ES-I3 (cell line): ENCODE measurements around the gene RHOA.
A peak's percentile ranks its signal among the peaks of the same experiment; 100 is the strongest.
"Not testable (repeated sequence)": the region's sequence is repeated elsewhere in the genome, so short reads cannot be mapped to it uniquely, and the experiment has no call there.

Source experiments
- H3K36me3 ChIP-seq: 2 replicates; pipeline ENCODE4 v1.6.1; 2013; ENCODE audit warnings: mild to moderate bottlenecking, low read length, control low read depth, moderate library complexity; ENCODE audit not compliant: insufficient read depth
- H3K4me1 ChIP-seq: 2 replicates; pipeline ENCODE4 v1.6.1; 2013; ENCODE audit warnings: mild to moderate bottlenecking, control low read depth, low read length; ENCODE audit not compliant: insufficient read depth
- H3K9ac ChIP-seq: 2 replicates; pipeline ENCODE4 v1.6.1; 2013; ENCODE audit warnings: low read depth, mild to moderate bottlenecking, low read length, moderate library complexity
- H3K9me3 ChIP-seq: 2 replicates; pipeline ENCODE4 v1.6.1; 2013; ENCODE audit warnings: mild to moderate bottlenecking, low read length, moderate library complexity; ENCODE audit not compliant: control insufficient read depth, insufficient read depth

Gene RHOA

DNA sequence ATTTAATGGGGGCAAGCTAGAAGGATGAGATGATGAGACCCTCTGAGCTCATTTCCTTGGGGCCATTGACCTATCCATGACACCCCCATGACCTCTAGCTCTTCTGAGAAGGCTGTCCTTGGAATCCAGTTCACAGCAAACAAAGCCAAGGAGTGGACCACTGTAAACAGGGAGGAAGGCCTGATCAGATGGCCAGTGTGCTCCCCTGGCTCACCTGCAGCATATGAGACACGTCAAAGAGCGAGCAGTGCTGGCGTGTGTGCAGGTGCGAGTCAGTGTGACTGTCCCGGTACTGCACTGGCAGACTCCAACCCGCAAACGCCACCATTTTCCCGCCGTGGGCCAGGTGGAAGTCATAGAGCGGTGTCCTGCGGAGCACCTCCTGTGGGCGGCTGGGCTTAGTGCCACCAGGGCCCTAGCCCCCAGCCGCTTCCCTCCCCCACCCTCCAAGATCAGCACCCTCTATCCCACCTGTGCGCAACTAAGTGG, 10.2 kb upstream of the RHOA start:
- H3K9ac ChIP-seq = peak overlapping the region; percentile 59
- no peaks in the 10 kb centered on the region; the same call in 1 of the 2 replicates for H3K36me3 ChIP-seq
- peaks cover 25% of the 10 kb centered on the region for H3K4me1 ChIP-seq
- H3K9me3 ChIP-seq = no peaks in the 10 kb centered on the region

DNA sequence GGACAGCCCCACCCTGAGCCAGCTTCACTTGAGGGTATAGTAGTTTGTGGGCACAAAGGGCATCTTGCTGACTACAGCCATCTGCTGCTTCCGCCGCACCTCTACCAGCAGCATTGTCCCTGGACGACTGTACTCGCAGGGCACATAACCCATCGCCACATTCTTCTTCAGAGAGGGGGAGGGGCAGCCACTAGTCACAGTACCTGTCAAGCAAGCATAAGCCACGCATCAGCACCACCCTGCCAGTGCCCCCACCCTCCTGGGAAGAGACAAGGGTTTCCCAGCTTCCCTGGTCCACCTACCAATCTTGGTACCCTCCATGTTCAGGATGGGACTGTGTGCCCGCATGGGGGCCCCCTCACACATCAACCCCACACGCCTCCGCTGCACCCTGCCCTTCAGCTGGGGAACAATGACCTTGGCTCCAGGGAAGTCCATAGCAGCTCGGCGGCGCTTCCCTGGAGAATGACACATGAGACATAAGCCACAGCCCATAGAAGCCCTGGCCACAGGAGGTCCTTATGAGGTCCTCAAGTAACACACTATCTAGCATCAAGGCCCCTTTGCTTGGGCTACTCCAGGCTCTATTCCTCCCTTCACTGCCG, 5.8 kb upstream of the RHOA start:
- Histone ChIP-seq H3K4me1 (peaks cover 26% of the 10 kb centered on the region), H3K36me3 (no peaks in the 10 kb centered on the region), H3K9me3 (no peaks in the 10 kb centered on the region), H3K9ac (no peak overlapping the region)

DNA sequence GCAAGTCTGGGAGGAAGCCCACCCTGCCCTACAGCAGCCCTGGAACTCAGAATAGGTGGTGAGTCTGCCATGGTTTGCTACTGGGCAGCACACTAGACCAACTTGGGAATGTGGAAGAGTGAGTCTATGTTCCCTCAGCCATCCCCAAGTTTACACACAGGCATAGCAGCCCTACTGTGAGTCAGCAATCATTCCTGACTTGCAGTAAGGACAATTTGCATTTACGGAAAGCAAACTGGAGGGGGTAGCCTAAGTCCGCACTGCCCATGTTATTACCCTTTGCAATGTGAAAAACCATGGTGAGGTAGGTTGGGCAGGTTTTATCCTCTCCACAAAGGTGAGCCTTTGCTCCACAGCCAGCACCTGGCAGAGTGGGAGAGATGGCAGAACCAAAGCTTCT, 5.1 kb upstream of the RHOA start:
- Histone ChIP-seq H3K36me3 (no peaks in the 10 kb centered on the region), H3K4me1 (peaks cover 25% of the 10 kb centered on the region), H3K9me3 (no peaks in the 10 kb centered on the region), H3K9ac (no peak overlapping the region)

DNA sequence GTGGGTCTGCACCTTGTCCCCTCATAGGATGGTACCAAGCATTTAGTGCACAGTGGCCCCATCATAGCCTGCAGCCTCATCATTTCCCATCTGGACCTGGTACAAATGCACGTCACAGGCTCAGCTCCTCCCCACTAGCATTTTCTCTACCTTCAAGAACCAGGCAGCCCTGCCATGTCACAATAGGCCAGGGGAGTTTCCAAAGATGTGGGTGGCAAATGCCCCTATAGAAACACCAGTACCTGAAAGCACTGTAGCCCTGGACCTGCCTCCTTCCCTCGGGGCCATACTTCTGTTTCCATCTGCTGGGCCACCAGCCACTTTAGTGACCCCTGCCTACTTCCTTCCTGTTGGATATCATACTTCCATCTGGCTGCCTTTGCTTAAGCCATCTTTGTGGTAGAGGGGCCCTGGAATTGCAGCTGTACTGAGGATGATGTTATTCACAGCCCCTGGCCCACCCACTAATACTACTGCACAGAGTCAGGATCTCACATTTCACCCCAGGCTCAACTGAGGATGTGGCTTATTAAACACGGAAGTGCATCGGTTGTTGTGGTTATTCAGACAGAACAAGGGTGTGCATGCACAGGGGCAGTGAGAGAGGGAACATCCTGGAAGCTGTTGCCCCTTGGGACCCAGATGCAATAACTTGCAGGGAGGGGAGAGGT, 4.3 kb upstream of the RHOA start:
- Histone ChIP-seq H3K36me3 (no peaks in the 10 kb centered on the region), H3K9ac (no peak overlapping the region), H3K4me1 (peaks cover 19% of the 10 kb centered on the region), H3K9me3 (no peaks in the 10 kb centered on the region)

DNA sequence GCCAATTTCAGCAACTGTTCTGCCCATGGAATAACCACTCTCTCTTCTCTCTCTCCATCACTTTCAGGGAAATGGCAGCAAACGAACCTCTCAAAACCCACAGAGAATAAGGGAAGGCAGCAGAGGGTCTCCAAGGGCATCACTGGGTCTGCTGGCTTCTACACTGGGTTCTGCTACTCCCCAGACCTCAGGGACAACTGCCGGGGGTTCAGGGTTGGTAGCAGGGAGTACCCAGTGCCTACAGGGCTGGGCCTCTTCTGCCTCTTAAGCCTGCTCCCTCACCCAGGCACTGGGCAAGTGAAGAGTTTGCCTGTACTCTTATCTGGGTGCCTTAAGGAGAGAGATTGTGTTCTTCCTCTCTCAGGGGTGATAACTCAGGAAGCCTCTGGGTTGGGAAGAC, 3.0 kb upstream of the RHOA start:
- H3K9ac ChIP-seq = no peak overlapping the region
- peaks cover 24% of the 10 kb centered on the region for H3K4me1 ChIP-seq
- H3K9me3 ChIP-seq = no peaks in the 10 kb centered on the region
- no peaks in the 10 kb centered on the region for H3K36me3 ChIP-seq

DNA sequence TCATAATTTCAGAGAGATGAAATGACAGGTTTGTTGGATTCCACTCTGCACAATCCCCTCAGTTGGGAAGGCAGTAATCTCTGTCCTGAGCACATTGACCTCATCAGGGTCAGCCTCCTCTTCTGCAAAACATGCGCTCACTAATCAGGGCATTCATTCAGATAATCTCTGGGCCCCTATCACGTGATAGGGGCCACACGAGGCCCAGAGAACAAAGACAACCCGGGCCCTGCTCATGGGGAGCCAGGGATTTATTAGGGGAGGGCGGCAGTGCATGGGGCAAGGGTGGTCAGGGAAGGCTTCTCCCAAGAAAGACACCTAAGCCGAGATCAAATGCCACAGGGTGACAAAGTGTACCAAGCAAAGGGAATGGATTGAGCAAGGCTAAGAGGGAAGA, 1.6 kb upstream of the RHOA start:
- peaks cover 24% of the 10 kb centered on the region for H3K4me1 ChIP-seq
- no peak overlapping the region; the same call in 1 of the 2 replicates for H3K9ac ChIP-seq
- H3K36me3 ChIP-seq = no peaks in the 10 kb centered on the region
- H3K9me3 ChIP-seq = no peaks in the 10 kb centered on the region

DNA sequence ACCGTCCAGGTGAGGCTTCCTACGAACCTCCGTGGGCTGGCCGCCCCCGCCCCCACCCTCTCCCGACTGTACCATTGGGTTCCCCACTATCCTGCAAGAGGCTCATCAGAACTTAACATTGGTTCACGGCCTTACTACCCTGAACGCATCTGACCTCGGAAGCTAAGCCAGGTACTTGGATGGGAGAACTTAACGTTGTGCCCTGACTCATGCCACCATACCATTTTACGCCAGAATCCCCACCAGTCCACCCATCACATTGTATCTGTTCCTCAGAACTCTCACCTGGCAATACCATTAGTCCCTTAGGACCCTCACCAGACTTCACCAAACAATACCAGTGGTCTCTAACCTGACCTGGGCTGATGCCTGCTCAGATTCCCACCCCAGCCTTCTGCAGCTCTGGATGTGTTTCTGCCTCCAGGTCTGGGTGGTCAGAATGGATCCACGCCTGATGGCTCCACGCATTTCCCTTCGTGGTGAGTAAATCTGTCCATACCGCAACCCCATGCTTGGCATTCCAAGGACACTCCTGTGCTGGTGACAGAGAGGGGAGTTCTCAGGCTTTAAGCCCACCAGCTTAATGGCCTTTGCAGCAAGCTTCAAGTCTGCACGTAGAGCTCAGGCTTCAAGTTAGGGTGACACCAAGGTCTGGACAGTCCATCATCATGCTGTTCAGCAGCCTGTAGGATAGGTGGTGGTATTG, 1.0 kb upstream of the RHOA start:
- Histone ChIP-seq H3K9ac (peak overlapping the region; percentile 91), H3K4me1 (peaks cover 22% of the 10 kb centered on the region), H3K36me3 (no peaks in the 10 kb centered on the region), H3K9me3 (no peaks in the 10 kb centered on the region)

DNA sequence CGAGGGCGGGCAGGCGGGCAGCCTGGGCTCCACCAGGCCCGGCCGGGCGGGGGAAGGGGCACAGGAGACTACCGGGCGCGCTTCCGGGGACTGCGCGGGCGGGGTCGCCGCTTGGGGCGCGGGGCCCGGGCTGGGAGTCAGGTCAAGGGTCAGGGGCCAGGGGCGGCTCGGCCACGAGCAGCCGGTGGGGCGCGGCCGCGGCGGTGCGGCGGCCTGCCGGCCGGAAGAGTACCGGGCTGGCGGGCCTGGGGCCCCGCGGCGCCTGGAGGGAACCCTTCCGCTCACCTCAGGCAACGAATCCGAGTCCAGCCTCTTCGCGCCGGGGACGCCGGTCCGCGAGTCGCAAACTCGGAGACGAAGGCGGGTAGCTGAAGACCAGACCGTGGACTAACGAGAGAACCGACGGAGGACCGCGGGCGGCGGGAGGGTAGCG, 225 bp downstream of the RHOA start:
- H3K9ac ChIP-seq = peak overlapping the region; percentile 91
- peaks cover 17% of the 10 kb centered on the region for H3K4me1 ChIP-seq
- H3K36me3 ChIP-seq = no peaks in the 10 kb centered on the region; the same call in 1 of the 2 replicates
- H3K9me3 ChIP-seq = no peaks in the 10 kb centered on the region

DNA sequence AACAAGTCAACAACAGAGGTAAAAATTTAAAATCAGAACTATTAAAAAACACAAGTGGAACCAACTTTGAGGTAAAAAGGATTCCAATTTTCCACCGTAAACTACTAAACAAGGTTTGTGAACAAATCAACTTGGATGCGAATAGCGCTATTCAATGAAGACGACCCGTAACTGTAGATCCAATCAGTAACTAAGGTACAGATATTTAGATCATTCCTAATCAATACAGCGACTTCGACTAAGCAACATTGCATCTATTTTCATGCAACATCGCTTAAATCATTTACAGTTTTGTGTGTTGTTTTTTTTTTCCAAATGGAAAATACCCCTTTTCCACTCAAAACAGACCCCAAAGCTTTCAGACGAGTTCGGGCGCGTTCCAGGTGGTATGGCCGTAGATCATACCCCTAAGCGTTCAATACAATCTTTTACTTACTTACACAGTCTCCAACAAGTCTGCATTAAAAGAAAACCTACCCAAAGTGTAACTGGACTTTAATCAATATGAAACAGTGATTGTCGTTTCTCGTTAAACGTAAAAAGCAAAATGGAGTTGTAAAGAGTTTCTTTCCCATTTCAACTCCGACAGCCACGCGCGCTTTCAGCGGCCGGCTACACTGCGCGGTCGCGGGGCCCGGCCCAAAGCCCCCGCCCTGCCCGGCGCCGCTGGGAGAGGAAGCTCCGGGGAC, 786 bp downstream of the RHOA start:
- H3K36me3 ChIP-seq = no peaks in the 10 kb centered on the region; the same call in 1 of the 2 replicates
- peak overlapping the region; percentile 91 for H3K9ac ChIP-seq
- peaks cover 23% of the 10 kb centered on the region for H3K4me1 ChIP-seq
- no peaks in the 10 kb centered on the region for H3K9me3 ChIP-seq

DNA sequence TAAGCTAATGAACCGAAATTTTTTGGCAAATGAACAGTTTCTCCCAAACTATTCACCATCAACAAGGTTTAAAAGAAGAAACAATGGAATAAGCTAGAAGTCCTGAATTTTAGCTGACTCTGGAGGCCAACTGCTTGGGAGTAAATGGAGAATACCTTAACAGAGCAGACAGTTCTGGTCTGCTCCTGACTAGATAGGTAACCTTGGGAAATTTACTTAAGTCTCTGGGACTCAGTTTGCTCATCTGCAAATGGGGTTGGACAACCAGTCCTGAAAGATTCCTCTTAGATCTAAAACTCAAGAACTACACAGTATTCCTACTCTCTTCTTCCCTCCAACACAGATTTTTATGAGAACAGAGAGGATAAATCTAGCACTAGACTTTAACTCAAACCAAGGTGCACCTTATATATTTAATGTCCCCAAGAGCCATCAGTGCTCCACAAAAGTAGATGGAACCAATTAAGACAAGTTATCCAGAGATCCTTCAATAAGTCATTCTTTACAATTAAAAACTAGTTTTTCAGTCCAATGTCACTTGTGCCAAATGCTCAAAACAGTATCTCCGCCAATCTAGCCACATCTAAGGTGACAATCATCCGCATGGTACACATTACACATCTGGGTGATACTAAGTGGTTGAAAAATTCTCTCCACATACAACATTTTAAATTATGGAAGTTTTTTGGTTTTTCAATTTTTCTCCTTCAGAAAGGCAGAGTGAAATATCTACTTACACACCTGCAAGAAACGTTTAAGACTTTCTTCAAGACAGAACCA, 1.5 kb downstream of the RHOA start:
- peak overlapping the region; percentile 91 for H3K9ac ChIP-seq
- H3K9me3 ChIP-seq = no peaks in the 10 kb centered on the region
- peaks cover 24% of the 10 kb centered on the region for H3K4me1 ChIP-seq
- H3K36me3 ChIP-seq = no peaks in the 10 kb centered on the region; the same call in 1 of the 2 replicates

DNA sequence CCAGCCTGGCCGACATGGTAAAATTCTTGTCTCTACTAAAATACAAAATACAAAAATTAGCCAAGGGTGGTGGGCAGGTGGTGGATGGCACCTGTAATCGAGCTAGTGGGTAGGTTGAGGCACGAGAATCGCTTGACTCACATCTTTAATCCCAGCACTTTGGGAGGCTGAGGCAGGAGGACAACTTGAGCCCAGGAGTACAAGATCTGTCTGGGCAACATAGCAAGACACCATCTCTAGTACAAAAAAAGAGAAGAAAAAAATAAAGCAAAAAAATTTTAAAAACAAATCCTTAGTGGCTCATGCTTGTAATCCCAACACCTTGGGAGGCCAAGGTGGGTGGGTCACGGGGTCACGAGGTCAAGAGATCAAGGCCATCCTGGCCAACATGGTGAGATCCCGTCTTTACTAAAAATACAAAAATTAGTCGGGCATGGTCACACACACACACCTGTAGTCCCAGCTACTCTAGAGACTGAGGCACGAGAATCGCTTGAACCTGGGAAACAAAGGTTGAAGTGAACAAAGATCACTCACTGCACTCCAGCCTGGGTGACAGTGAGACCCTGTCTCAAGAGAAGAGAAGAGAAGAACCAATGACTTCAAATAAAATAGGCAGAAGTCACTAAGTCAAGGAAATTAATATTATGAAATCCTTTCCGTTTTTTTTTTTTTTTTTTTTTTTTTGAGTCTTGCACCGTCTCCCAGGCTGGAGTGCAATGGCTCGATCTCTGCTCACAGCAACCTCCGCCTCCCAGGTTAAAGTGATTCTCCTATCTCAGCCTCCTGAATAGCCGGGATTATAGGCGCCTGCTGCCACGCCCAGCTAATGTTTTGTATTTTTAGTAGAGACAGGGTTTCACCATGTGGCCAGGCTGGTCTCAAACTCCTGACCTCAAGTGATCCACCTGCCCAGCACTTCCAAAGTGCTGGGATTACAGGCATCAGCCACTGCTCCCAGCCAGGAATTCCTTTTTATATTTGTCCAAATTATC, 4.9 kb downstream of the RHOA start:
- H3K36me3 ChIP-seq = no peaks in the 10 kb centered on the region; the same call in 1 of the 2 replicates
- H3K4me1 ChIP-seq = peaks cover 18% of the 10 kb centered on the region
- H3K9ac ChIP-seq = no peak overlapping the region
- no peaks in the 10 kb centered on the region for H3K9me3 ChIP-seq

DNA sequence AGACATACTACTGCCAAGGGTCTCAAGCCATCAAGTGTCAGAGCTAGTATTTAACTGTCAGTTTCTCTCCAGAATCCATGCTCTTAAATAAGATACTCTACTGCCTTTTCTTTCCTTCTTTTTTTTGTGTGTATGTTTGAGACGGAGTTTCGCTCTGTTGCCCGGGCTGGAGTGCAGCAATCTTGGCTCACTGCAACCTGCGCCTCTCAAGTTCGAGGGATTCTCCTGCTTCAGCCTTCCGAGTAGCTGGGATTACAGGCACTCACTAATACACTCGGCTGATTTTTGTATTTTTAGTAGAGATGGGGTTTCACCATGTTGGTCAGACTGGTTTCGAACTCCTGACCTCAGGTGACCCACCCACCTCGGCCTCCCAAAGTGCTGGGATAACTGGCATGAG, 6.2 kb downstream of the RHOA start:
- H3K36me3 ChIP-seq, H3K9me3 ChIP-seq, H3K9ac ChIP-seq: not testable (repeated sequence)
- peaks cover 28% of the 10 kb centered on the region for H3K4me1 ChIP-seq

DNA sequence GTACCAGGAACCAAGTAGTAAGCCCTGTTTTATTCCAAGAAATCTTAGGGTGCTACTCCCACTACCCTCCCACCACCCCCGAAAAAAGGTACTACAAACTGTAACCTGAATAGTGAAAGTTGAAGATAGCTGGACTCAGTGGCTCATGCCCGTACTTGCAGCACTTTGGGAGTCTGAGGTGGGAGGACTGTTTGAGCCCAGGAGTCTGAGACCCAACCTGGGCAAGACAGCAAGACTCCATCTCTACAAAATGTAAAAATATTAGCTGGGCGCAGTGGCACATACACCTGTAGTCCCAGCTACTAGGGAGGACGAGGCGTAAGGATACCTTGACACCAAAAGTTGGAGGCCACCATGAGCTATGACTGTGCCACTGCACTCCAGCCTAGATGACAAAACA, 7.9 kb downstream of the RHOA start:
- Histone ChIP-seq H3K9me3 (no peaks in the 10 kb centered on the region), H3K9ac (no peak overlapping the region), H3K4me1 (peaks cover 22% of the 10 kb centered on the region), H3K36me3 (no peaks in the 10 kb centered on the region; the same call in 1 of the 2 replicates)
